Mucosa of descending colon (tissue), 3 donors: ENCODE results near the gene RPS6KA5. TPM values are rescaled to one million over a fixed set of nuclear protein-coding genes. Genes with fewer than 3 reads are reported as not detected.

Experiments used
- ATAC-seq: fragments of 200-7000 bp; cut with Tn5 transposase; one replicate; pipeline ENCODE4 v1.9.1; 2020; ENCODE audit warnings: mild to moderate bottlenecking, moderate library complexity
- DNase-seq, 3 donors: peaks; one replicate each; pipeline ENCODE4 v3.0.0-alpha.2; 2020
- H3K36me3 ChIP-seq: fragments of 200-600 bp; one replicate; pipeline ENCODE4 v1.8.0; 2021; ENCODE audit warnings: low read depth, mild to moderate bottlenecking
- H3K4me1 ChIP-seq: fragments of 200-600 bp; one replicate; pipeline ENCODE4 v1.8.0; 2021; ENCODE audit warnings: low read depth, mild to moderate bottlenecking
- H3K4me3 ChIP-seq: fragments of 200-600 bp; one replicate; pipeline ENCODE4 v1.8.0; 2021; ENCODE audit warnings: mild to moderate bottlenecking
- H3K9me3 ChIP-seq: fragments of 200-600 bp; one replicate; pipeline ENCODE4 v1.8.0; 2021; ENCODE audit warnings: mild to moderate bottlenecking
- CTCF ChIP-seq: fragments of 200-600 bp; IDR thresholded peaks from one replicate; pipeline ENCODE4 v1.8.0; 2022; ENCODE audit warnings: antibody characterized with exemption, mild to moderate bottlenecking
- intact Hi-C, 2 donors: fragments of 100-400 bp; cut with DNase I in 1 of 2; cut with micrococcal nuclease in 1 of 2; formaldehyde crosslinking; loops; one replicate each; pipeline versions ENCODE4 v1.11.0 to v1.11.1; 2022; cut with DNase I, micrococcal nuclease
- total RNA-seq, 3 donors: library from RNA; stranded (reverse); fragmentation: NEBNext Ultra II Directional in 2 of 3; extraction: Animal tissue kit (Norgen Biotek cat#: 25700) in 2 of 3; gene quantifications; one replicate each; pipeline versions ENCODE4 v1.2.1 to v1.2.4, GENCODE V29; 2021 to 2023
- donor health status: DM: no; HTN: no; CAD: no; lungs with moderate emphysema.
- donor health status: DM: no; HTN: no; CAD: no.
- donor health status: DM: no; HTN: yes; CAD: no.

RPS6KA5 gene
- total RNA-seq, 3 donors from 2014 or later = 25.0 to 41.5 (median 27.2) TPM

GRCh38 chr14:90820958-90821357 lies 239.5 kb downstream of the RPS6KA5 start:
- Histone ChIP-seq H3K36me3 (no peaks in the 10 kb centered on the region), H3K9me3 (peaks cover 18% of the 10 kb centered on the region), H3K4me1 (peaks cover 3% of the 10 kb centered on the region), H3K4me3 (no peak overlapping the region)
- TF ChIP-seq CTCF = no peak
- ATAC-seq (peak; percentile 58), DNase-seq (peak in 1 of 3 donors; percentile 46)
- intact Hi-C loops = no loop called here

- TF ChIP-seq CTCF = no peak
- Histone ChIP-seq H3K36me3 (no peaks in the 10 kb centered on the region), H3K4me3 (no peak overlapping the region), H3K9me3 (peaks cover 18% of the 10 kb centered on the region), H3K4me1 (peaks cover 3% of the 10 kb centered on the region)
- no peak for DNase-seq
- intact Hi-C loops = no loop called here
- ATAC-seq = no peak
These were observed 240.6 kb downstream of the RPS6KA5 start for GRCh38 chr14:90819734-90820393.

GRCh38 chr14:90818715-90819114 lies 241.7 kb downstream of the RPS6KA5 start:
- Histone ChIP-seq H3K4me3 (no peak overlapping the region), H3K9me3 (peaks cover 10% of the 10 kb centered on the region), H3K4me1 (peaks cover 3% of the 10 kb centered on the region), H3K36me3 (no peaks in the 10 kb centered on the region)
- no peak for TF ChIP-seq CTCF
- no peak for ATAC-seq
- intact Hi-C loops = no loop called here
- no peak for DNase-seq

- peak; percentile 2 for TF ChIP-seq CTCF
- intact Hi-C loops = no loop called here
- no peaks in the 10 kb centered on the region for H3K36me3 ChIP-seq
- peak; percentile 6 for ATAC-seq
- peak in 1 of 3 donors; percentile 32 for DNase-seq
- peaks cover 3% of the 10 kb centered on the region for H3K4me1 ChIP-seq
- no peaks in the 10 kb centered on the region for H3K9me3 ChIP-seq
- H3K4me3 ChIP-seq = no peak overlapping the region
These were observed 243.6 kb downstream of the RPS6KA5 start for GRCh38 chr14:90816681-90817436.

GRCh38 chr14:90815822-90816662 lies 244.4 kb downstream of the RPS6KA5 start, which contains the start of gene TTC7B:
TSS of gene TTC7B (minus strand) at chr14:90816430. CDS start at chr14:90816295, 135 bp downstream.
- intact Hi-C loops = no loop called here

More at GRCh38 chr14:90815822-90816662, 244.4 kb downstream of the RPS6KA5 start, which contains the start of gene TTC7B:
- peak in 2 of 3 donors; percentile 30 to 61 for DNase-seq
- peak; percentile 39 for TF ChIP-seq CTCF
- Histone ChIP-seq H3K36me3 (no peaks in the 10 kb centered on the region), H3K9me3 (no peaks in the 10 kb centered on the region), H3K4me1 (peaks cover 3% of the 10 kb centered on the region), H3K4me3 (no peak within 1 kb of the TSS)
- peak; percentile 80 for ATAC-seq
